Endothelial cell of umbilical vein (primary cell): Measurements from ENCODE around the gene FNBP1. TPM values are rescaled to one million over a fixed set of nuclear protein-coding genes. Genes with fewer than 3 reads are reported as not detected.

ENCODE experiments used
- BruUV-seq: library from RNA; stranded (reverse); fragments of 400-500 nt; replicated peaks from 2 replicates; lab custom pipeline; 2021; lab: Mats Ljungman, UMichigan
- CTCF ChIA-PET: fragments of 300-600, 350-600 bp; sonication (Branson Sonifier 250); formaldehyde crosslinking; loops from one replicate; lab custom pipeline; 2021; ENCODE audit warnings: antibody characterized with exemption, inconsistent platforms; lab: Charles Lee
- POLR2A ChIA-PET: fragments of 300-600, 350-600 bp; sonication (Branson Sonifier 250); formaldehyde crosslinking; loops from one replicate; lab custom pipeline; 2021; ENCODE audit warnings: antibody characterized with exemption, inconsistent platforms; lab: Charles Lee
- DNase-seq: peaks from one replicate; pipeline ENCODE4 v3.0.0-alpha.2; 2011; ENCODE audit warnings: low read depth, low spot score
- FAIRE-seq: peaks from 2 replicates; lab custom pipeline; 2011; peaks lifted over from hg19 to GRCh38; lab: Jason Lieb, UNC
- H2AFZ ChIP-seq: 2 replicates; pipeline ENCODE4 v1.6.0; 2012; ENCODE audit warnings: low read depth, low read length, control low read depth, inconsistent platforms
- H3K27ac ChIP-seq: 2 replicates; pipeline ENCODE4 v1.5.1; 2011; ENCODE audit warnings: low read depth, mild to moderate bottlenecking, control low read depth, low read length, moderate library complexity; ENCODE audit not compliant: insufficient read depth
- H3K27me3 ChIP-seq, 2 experiments: 2 replicates each; pipeline versions ENCODE4 v1.6.0 to v1.6.1; 2011; ENCODE audit warnings: low read length in 2 of 2, mixed read lengths in 1 of 2; ENCODE audit not compliant: control insufficient read depth in 2 of 2, insufficient read depth in 2 of 2
- H3K36me3 ChIP-seq, 2 experiments: 2 replicates in 1 of 2; 3 replicates in 1 of 2; pipeline ENCODE4 v1.5.1; 2011; ENCODE audit warnings: low read length in 2 of 2, mild to moderate bottlenecking in 1 of 2, moderate library complexity in 1 of 2; ENCODE audit not compliant: control insufficient read depth in 2 of 2, insufficient read depth in 2 of 2; ENCODE audit errors: extremely low read depth in 1 of 2
- H3K4me1 ChIP-seq: 3 replicates; pipeline ENCODE4 v1.5.1; 2011; ENCODE audit warnings: mild to moderate bottlenecking, low read length; ENCODE audit not compliant: control insufficient read depth, insufficient read depth; ENCODE audit errors: extremely low read depth
- H3K4me2 ChIP-seq: 2 replicates; pipeline ENCODE4 v1.6.1; 2011; ENCODE audit warnings: low read length, control low read depth, mixed read lengths; ENCODE audit not compliant: insufficient read depth
- H3K4me3 ChIP-seq, 3 experiments: fragments of 200-600 bp in 1 of 3; sonication (generic), shearing (Covaris generic) in 1 of 3; replicated peaks in 1 of 3; 2 replicates each; pipeline ENCODE4 v1.5.1; 2011 to 2016; ENCODE audit warnings: control low read depth in 3 of 3, low read length in 3 of 3, mild to moderate bottlenecking in 2 of 3, inconsistent platforms in 1 of 3, low read depth in 1 of 3, moderate library complexity in 1 of 3; ENCODE audit not compliant: insufficient read depth in 1 of 3
- H3K79me2 ChIP-seq: 2 replicates; pipeline ENCODE4 v1.6.0; 2012; ENCODE audit warnings: low read length, inconsistent platforms; ENCODE audit not compliant: control insufficient read depth, insufficient read depth
- H3K9ac ChIP-seq: replicated peaks from 2 replicates; pipeline ENCODE3; 2011; ENCODE audit warnings: low read length, control low read depth; ENCODE audit not compliant: insufficient read depth; ENCODE audit errors: extremely low read depth
- H3K9me1 ChIP-seq: replicated peaks from 3 replicates; pipeline ENCODE4 v1.6.0; 2011; ENCODE audit warnings: mild to moderate bottlenecking, low read length; ENCODE audit not compliant: control insufficient read depth, insufficient read depth; ENCODE audit errors: extremely low read depth
- H3K9me3 ChIP-seq: replicated peaks from 2 replicates; pipeline ENCODE4 v1.5.1; 2012; ENCODE audit warnings: low read length, inconsistent platforms; ENCODE audit not compliant: control insufficient read depth, insufficient read depth
- H4K20me1 ChIP-seq: replicated peaks from 2 replicates; pipeline ENCODE3; 2011; ENCODE audit warnings: mild to moderate bottlenecking, low read length; ENCODE audit not compliant: control insufficient read depth, insufficient read depth; ENCODE audit errors: extremely low read depth
- FOS ChIP-seq: IDR thresholded peaks from 2 replicates; pipeline ENCODE4 v1.6.1; 2011; ENCODE audit warnings: mild to moderate bottlenecking, low read length, moderate library complexity, borderline replicate concordance; ENCODE audit not compliant: insufficient read depth
- JUN ChIP-seq: IDR thresholded peaks from 2 replicates; pipeline ENCODE4 v1.6.1; 2011; ENCODE audit warnings: borderline replicate concordance, low read depth; ENCODE audit not compliant: insufficient read length, insufficient read depth
- dilution Hi-C: fragments of 300-500 bp; cut with MboI; formaldehyde crosslinking; loops from one replicate; pipeline ENCODE4 v1.15.0; 2019; ENCODE audit warnings: low sequenced_read_pairs; ENCODE audit not compliant: extremely low pct_ligation_motif_present
- intact Hi-C: fragments of 100-400 bp; cut with micrococcal nuclease; formaldehyde crosslinking; loops from one replicate; pipeline ENCODE4 v1.10.0; 2022
- polyA plus RNA-seq, 4 experiments: library from polyadenylated mRNA; depleted of rRNA in 3 of 4; stranded (reverse) in 3 of 4; unstranded in 1 of 4; fragments of >200 nt; gene quantifications; 2 replicates each; pipeline versions ENCODE4 v1.2.1 to v1.2.3, GENCODE V29; 2011 to 2012; ENCODE audit warnings: missing spikeins in 1 of 4
- total RNA-seq: library from RNA; stranded (reverse); gene quantifications from 2 replicates; pipeline ENCODE4 v1.2.3, GENCODE V29; 2021
- TF ChIP-seq, protein P1 (sequence below): IDR thresholded peaks from 2 replicates; pipeline ENCODE4 v1.6.1; 2011; ENCODE audit not compliant: insufficient read depth, insufficient read length

The FNBP1 gene
- total and polyA plus RNA-seq, 2 donors (not counting 3 experiments of a cell fraction or from before 2014, with no cell fraction given) = 10.9 to 43.9 TPM

DNA sequence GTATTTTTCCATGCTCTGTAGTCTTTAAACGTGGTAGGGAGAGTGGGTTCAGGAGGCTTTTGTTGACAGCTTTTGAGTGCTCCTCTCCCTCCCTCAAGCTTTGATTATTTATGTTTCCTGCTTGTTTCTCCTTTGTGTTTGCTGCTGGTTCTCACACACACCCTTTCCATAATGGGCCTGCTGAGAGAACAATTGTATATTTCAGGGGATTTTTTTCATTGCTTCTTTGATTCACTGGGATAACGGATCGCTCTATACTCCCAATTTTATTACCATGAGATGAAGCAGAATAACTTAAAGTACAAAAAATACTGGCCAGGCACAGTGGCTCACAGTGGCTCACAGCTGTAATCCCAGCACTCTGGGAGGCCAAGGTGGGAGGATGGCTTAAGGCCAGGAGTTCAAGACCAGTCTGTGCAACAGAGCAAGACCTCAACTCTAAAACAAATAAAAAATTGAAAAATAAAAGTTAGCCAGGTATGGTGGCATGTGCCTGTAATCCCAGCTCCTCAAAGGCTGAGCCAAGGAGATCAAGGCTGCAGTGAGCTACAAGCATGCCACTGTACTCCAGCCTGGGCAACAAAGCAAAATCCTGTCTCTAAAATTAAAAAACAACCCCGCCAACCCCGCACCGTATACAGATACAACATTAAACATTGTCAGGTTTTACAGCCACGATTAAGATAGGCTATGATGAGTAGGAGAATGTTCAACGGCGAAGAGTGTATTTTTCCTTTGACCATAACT, 140.8 kb downstream of the FNBP1 start:
- ChIA-PET POLR2A (interaction anchor here (0.6 kb wide), 1 partner anchor 84 kb away, joined by 8 read pairs; no protein-coding TSS in a partner anchor), CTCF (interaction anchor here (1.5 kb wide), 1 partner anchor 9 kb away, joined by 4 read pairs; no protein-coding TSS in a partner anchor)
- FAIRE-seq (no peak), DNase-seq (no peak)
- intact Hi-C loops = no loop called here
- Histone ChIP-seq H3K27me3 (no peaks in the 10 kb centered on the region), H3K4me3 (no peak overlapping the region), H3K36me3 (peaks cover 0 to 21% of the 10 kb centered on the region in 2 experiments), H3K27ac (no peak overlapping the region), H3K9ac (no peak overlapping the region), H4K20me1 (no peaks in the 10 kb centered on the region), H3K9me1 (no peaks in the 10 kb centered on the region), H3K4me2 (no peak overlapping the region), H3K79me2 (no peaks in the 10 kb centered on the region), H2AFZ (no peak overlapping the region), H3K4me1 (peaks cover 5% of the 10 kb centered on the region), H3K9me3 (no peaks in the 10 kb centered on the region)
- dilution Hi-C loops = no loop called here
- no TSS peak for BruUV-seq
- no peak for TF ChIP-seq FOS

DNA sequence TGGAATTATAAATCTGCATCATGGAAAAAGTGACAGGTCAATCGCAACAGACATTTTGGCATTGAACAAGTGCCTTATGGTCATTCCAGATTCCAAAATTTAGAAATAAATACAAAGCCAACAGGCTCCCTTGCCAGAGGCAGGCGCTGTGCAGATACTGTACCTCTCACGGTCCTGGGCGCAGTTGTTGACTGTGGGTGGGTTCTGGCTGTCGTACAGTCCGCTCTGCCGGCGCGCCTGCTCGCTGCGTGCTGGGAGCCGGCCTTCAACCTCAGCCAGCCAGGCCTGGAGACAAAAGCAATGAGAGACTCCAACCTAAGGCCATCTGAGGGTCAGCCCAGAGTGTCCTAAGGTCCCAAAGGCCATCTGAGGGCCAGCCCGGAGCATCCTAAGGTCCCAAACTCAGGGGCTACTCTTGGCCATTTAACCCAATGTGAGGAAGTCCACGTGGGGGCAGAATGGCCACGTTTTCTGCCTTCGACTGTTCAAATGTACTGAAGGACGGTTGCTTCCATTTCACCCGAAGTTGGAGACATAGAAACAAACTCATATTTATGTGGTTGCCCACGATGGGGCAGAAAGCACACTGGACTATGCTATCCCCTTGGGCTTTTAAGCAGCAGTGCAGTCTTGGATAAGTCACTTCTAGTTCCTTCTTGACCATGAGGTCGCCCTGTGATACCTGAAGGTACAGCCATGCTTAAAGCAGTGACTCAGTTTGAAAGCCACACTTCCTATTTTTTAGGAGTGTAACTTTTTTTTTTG, 142.5 kb downstream of the FNBP1 start:
- Histone ChIP-seq H3K27ac (no peak overlapping the region), H3K4me3 (no peak overlapping the region), H2AFZ (no peak overlapping the region), H3K9ac (no peak overlapping the region), H3K36me3 (peaks cover 0 to 23% of the 10 kb centered on the region in 2 experiments), H3K4me1 (peaks cover 5% of the 10 kb centered on the region), H4K20me1 (no peaks in the 10 kb centered on the region), H3K9me1 (no peaks in the 10 kb centered on the region), H3K4me2 (no peak overlapping the region), H3K27me3 (no peaks in the 10 kb centered on the region), H3K79me2 (no peaks in the 10 kb centered on the region), H3K9me3 (no peaks in the 10 kb centered on the region)
- no peak for TF ChIP-seq JUN
- TF ChIP-seq, protein P1, sequence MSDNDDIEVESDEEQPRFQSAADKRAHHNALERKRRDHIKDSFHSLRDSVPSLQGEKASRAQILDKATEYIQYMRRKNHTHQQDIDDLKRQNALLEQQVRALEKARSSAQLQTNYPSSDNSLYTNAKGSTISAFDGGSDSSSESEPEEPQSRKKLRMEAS = no peak
- CTCF ChIA-PET = no interaction called here
- dilution Hi-C loops = no loop called here
- POLR2A ChIA-PET = no interaction called here
- no peak for FAIRE-seq
- intact Hi-C loops = no loop called here
- DNase-seq = no peak
- no TSS peak for BruUV-seq
